NK-92 (cell line): ENCODE measurements around the gene NCOA3.

Experiments
- DNase-seq: peaks from one replicate; lab custom pipeline; 2025; ENCODE audit not compliant: unreplicated experiment; lab: John Stamatoyannopoulos, UW

The NCOA3 gene

DNA sequence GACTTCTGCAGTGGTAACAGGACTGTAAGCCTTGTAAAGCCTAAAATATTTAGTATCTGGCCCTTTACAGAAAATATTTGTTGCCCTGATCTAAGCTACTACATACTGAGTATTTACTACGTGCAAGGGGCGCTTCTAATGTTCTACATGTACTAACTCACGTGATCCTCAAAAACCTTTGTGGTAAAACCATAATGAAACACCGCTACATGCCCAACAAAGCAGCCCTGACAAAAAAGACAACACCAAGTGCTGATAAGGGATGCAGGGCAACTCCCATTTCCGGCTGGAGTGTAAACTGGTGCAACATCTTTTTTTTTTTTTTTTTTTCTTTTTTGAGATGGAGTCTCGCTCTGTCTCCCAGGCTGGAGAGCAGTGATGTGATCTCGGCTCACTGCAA is 198.6 kb downstream of the NCOA3 start:
- no peak for DNase-seq

DNA sequence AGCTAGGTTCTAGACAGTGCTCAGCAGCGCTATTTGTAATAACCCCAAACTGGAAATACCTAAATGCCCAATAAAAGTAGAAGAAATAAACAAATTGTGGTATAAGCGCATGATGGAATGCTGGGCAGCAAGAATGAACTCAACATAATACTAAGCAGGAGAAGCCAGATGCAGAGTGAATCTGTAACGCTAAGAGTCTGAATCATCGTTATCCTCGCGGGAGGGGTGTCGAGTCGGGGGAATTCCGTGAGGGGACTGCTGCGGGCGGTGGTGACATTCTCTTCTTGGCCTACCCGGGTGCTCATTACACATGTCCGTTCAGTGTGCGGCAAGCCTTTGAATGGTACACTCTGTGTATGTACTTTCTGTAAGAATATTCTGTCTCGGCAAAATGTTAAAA is 199.9 kb downstream of the NCOA3 start:
- DNase-seq = no peak

DNA sequence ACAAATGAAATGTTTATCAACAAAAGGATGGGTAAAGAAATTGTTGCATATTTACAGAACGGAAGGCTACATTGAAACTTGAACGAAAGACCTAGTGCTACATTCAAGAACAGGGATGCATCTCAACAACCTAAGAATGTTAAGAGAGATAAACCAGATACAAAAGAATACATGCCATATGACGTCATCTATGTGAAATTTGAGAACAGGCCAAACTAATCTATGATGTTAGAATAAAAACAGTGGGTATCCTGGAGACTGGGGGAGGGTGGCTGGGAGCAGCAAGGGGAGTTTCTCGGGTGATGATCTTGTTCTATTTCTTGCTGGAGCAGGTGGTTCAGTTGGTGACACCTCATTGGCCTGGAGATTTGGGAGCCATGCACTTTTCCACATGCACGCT is 202.1 kb downstream of the NCOA3 start:
- no peak for DNase-seq

DNA sequence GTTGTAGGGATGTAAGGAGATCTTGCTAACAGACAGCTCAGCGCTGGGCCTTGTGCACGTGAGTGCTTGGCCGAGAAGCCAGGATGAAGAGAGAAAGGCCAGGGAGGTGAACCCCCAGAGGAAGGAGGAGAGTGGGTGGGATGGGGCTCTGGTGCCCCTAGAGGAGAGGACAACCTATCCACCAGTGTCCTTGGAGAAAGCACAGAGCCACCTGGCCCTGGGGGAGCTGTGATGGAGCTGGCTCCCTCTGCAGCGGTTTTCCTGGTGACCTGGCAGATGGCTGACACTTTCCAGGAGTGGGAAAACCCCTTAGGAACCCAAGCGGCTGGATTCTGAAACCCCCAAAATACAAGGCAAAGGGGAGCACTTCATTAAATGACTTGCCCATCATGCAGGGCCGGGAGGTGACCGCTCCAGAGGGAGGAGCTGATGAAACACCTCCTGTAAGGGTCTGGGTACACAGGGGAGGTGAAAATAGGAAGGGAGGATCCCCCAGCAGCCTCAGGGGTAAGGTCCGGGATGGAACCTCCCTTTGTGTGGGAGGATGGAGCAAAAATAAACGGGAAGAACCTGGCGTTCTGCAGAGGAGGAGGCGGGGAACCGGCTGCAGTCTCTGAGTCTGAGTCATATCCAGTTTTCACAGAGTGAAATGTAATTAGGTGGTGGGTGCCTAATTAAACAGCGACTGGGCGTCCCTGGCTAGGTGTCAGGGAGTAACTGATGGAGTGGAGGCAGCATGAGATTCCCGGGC is 203.2 kb downstream of the NCOA3 start:
- DNase-seq = no peak

DNA sequence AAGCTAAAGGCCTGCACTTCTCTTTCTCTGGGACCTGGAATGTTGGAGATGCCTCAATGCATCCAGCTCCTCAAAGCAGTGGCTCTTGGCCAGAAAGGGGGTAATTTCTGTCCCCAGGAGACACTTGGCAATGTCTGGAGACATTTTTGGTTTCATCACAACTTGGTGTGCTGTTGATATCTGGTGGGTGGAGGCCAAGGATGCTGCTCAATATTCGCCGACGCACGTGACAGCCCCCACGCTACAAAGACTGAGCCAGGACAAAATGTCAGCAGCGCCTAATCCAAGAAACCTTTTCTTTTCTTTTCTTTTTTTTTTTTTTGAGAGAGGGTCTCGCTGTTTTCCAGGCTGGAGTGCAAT is 203.8 kb downstream of the NCOA3 start:
- DNase-seq = no peak

DNA sequence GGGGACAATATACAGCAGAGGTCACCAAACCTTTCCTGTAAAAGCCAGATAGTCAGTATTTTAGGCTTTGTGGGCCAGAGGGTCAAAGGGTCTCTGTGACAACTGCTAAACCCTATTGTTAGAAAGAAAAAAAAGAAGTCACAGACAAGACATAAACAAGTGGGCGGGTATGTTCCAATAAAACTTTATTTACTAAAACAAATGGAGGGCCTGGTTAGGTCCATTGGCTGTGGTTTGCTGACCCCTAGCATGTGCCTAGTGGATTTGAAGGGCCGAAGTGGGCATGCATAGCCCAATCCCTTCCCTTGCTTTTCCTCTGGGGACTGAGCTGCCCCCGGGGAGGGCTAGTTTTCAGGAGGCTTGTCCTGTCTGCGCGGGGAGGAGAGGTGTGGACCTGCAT is 204.7 kb downstream of the NCOA3 start:
- DNase-seq = no peak
